Parathyroid adenoma (tissue), 2 donors: ENCODE results near the gene DDX1.

Experiments
- H2AFZ ChIP-seq: fragments of 300-600 bp; sonication (generic); one replicate; pipeline ENCODE4 v1.7.0; 2017; ENCODE audit warnings: antibody characterized with exemption, mild to moderate bottlenecking
- H3K27ac ChIP-seq: fragments of 300-600 bp; sonication (generic); one replicate; pipeline ENCODE4 v1.7.0; 2017
- H3K27me3 ChIP-seq: fragments of 300-600 bp; sonication (generic); one replicate; pipeline ENCODE4 v1.7.0; 2017; ENCODE audit warnings: low read length; ENCODE audit not compliant: control insufficient read depth, insufficient read depth
- H3K36me3 ChIP-seq: fragments of 300-600 bp; sonication (generic); one replicate; pipeline ENCODE4 v1.7.0; 2017; ENCODE audit warnings: low read length; ENCODE audit not compliant: control insufficient read depth, insufficient read depth
- H3K4me1 ChIP-seq: fragments of 300-600 bp; sonication (generic); one replicate; pipeline ENCODE4 v1.7.0; 2017; ENCODE audit warnings: control low read depth
- H3K4me2 ChIP-seq: fragments of 300-600 bp; sonication (generic); one replicate; pipeline ENCODE4 v1.7.0; 2017; ENCODE audit warnings: low read length
- H3K4me3 ChIP-seq: fragments of 300-600 bp; sonication (generic); one replicate; pipeline ENCODE4 v1.7.0; 2017; ENCODE audit warnings: low read depth, low read length
- H3K79me2 ChIP-seq: fragments of 300-600 bp; sonication (generic); one replicate; pipeline ENCODE4 v1.7.0; 2017; ENCODE audit warnings: control low read depth
- H3K9ac ChIP-seq: fragments of 300-600 bp; sonication (generic); one replicate; pipeline ENCODE4 v1.7.0; 2017; ENCODE audit warnings: mild to moderate bottlenecking
- H3K9me3 ChIP-seq: fragments of 300-600 bp; sonication (generic); one replicate; pipeline ENCODE4 v1.7.0; 2017; ENCODE audit warnings: low read length; ENCODE audit not compliant: control insufficient read depth
- CTCF ChIP-seq: fragments of 300-600 bp; sonication (generic); IDR thresholded peaks from one replicate; pipeline ENCODE4 v1.7.0; 2017; ENCODE audit warnings: antibody characterized with exemption, mild to moderate bottlenecking
- donor health status: primary hyperparathyroidism.

DDX1 gene

DNA sequence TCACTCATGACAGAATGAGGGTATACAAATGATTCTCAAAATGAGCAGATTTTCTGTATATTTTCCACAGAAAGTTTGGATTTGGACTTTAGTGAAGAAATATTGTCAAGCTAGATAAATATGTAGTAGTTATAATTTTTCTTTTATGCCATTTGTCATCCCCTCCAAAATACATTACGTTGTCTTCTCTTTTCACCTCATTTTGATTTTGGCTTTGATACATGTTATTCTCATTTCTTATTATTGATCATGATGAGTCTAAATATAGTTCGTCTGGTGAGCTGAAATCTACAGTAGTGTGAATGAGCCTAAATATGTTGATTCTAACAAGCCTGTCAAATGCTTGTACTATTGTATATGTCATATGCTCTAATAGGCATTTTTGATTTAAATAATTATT, 12.3 kb downstream of the DDX1 start:
- no peaks in the 10 kb centered on the region for H3K4me1 ChIP-seq
- no peaks in the 10 kb centered on the region for H3K9me3 ChIP-seq
- no peak overlapping the region for H3K9ac ChIP-seq
- no peak for TF ChIP-seq CTCF
- H3K79me2 ChIP-seq = no peaks in the 10 kb centered on the region
- H3K27ac ChIP-seq = no peak overlapping the region
- no peaks in the 10 kb centered on the region for H3K27me3 ChIP-seq
- H3K36me3 ChIP-seq = no peaks in the 10 kb centered on the region
- H3K4me3 ChIP-seq = no peak overlapping the region
- no peak overlapping the region for H3K4me2 ChIP-seq
- no peak overlapping the region for H2AFZ ChIP-seq

GRCh38 chr2:15605721-15606120, 14.1 kb downstream of the DDX1 start:
- no peak overlapping the region for H3K27ac ChIP-seq
- no peak overlapping the region for H3K9ac ChIP-seq
- H3K4me3 ChIP-seq = no peak overlapping the region
- H2AFZ ChIP-seq = no peak overlapping the region
- no peak for TF ChIP-seq CTCF
- H3K4me1 ChIP-seq = no peaks in the 10 kb centered on the region
- H3K4me2 ChIP-seq = no peak overlapping the region
- H3K79me2 ChIP-seq = no peaks in the 10 kb centered on the region
- no peaks in the 10 kb centered on the region for H3K27me3 ChIP-seq
- no peaks in the 10 kb centered on the region for H3K36me3 ChIP-seq
- no peaks in the 10 kb centered on the region for H3K9me3 ChIP-seq

DNA sequence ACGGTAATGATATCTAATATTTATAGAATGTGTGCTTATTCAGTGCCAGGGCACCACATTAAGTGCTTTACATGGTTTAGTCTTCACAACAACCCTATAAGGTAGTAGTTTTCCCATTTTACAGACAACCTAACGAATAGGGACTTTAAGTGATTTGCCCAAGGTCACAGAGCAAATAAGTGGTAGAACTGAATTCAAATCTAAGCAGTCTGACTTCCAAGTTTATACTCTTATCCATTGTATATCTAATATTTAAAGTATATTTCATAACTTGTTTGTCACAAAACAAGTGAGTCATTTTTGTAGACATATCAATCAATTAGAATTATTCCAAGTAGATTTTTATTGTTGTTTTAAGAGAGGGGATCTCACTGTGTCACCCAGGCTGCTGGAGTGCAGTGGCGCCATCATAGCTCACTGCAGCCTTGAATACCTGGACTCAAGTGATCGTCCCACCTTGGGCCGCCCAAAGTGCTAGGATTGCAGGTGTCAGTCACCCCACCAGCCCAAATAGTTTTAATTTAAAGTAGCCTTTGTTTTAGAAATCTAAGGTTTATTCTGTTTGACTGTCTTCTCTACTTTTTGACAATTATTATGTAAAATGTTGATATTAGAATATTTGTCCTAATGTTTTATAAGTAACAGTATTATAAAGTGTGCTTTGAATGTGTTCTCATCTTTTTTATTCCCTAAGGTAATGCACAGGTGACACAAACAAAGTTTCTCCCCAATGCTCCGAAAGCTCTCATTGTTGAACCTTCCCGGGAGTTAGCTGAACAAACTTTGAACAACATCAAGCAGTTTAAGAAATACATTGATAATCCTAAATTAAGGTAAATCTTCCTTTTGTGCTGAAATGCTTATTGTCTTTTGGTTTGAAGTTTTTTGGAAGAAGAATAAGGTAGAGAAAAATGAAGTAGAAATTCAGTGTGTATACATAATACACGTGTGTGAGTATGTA, 15.1 kb downstream of the DDX1 start:
- H3K79me2 ChIP-seq = no peaks in the 10 kb centered on the region
- TF ChIP-seq CTCF = no peak
- H3K9me3 ChIP-seq = no peaks in the 10 kb centered on the region
- no peaks in the 10 kb centered on the region for H3K36me3 ChIP-seq
- no peak overlapping the region for H3K4me3 ChIP-seq
- no peak overlapping the region for H3K27ac ChIP-seq
- no peaks in the 10 kb centered on the region for H3K4me1 ChIP-seq
- H2AFZ ChIP-seq = no peak overlapping the region
- no peak overlapping the region for H3K4me2 ChIP-seq
- H3K27me3 ChIP-seq = no peaks in the 10 kb centered on the region
- no peak overlapping the region for H3K9ac ChIP-seq

- no peak overlapping the region for H3K4me2 ChIP-seq
- H3K27me3 ChIP-seq = no peaks in the 10 kb centered on the region
- TF ChIP-seq CTCF = no peak
- no peaks in the 10 kb centered on the region for H3K9me3 ChIP-seq
- H3K79me2 ChIP-seq = no peaks in the 10 kb centered on the region
- no peaks in the 10 kb centered on the region for H3K4me1 ChIP-seq
- H2AFZ ChIP-seq = no peak overlapping the region
- H3K27ac ChIP-seq = no peak overlapping the region
- H3K36me3 ChIP-seq = no peaks in the 10 kb centered on the region
- H3K9ac ChIP-seq = no peak overlapping the region
- no peak overlapping the region for H3K4me3 ChIP-seq
Measured at GRCh38 chr2:15607709-15608391, 16.2 kb downstream of the DDX1 start.
